ENCODE results near the gene EPHA4. TPM values are rescaled to one million over a fixed set of nuclear protein-coding genes. Genes with fewer than 3 reads are reported as not detected.
"Not testable (repeated sequence)": the region's sequence is repeated elsewhere in the genome, so short reads cannot be mapped to it uniquely, and the experiment has no call there.

Gene EPHA4
- total RNA-seq, 4 donors from 2014 or later: 10.2 to 42.2 (median 20.6) TPM

GRCh38 chr2:221517146-221517695 lies 54.9 kb downstream of the EPHA4 start:
- Histone ChIP-seq H3K27me3 (no peaks in the 10 kb centered on the region), H3K4me3 (no peak overlapping the region), H3K9me3 (no peaks in the 10 kb centered on the region), H3K27ac (peak overlapping the region in 1 of 4 donors; percentile 26), H3K36me3 (no peaks in the 10 kb centered on the region), H3K4me1 (peaks cover 0 to 12% (median 0%) of the 10 kb centered on the region in 4 donors)
- TF ChIP-seq POLR2A (IDR thresholded peaks at IDR 0.05): no peak
- TF ChIP-seq EP300 (IDR thresholded peaks at IDR 0.05): no peak
- no peak for TF ChIP-seq CTCF (IDR thresholded peaks at IDR 0.05)
- WGBS, 2 donors: 74 to 76% methylated on average over 4 of the region's 4 CpGs
- DNase-seq (ENCODE audit: low spot score in 2 of 2): no peak

- peaks cover 0 to 12% (median 0%) of the 10 kb centered on the region in 4 donors for H3K4me1 ChIP-seq
- no peaks in the 10 kb centered on the region for H3K36me3 ChIP-seq
- no peaks in the 10 kb centered on the region for H3K9me3 ChIP-seq
- no peak overlapping the region for H3K4me3 ChIP-seq
- H3K27ac ChIP-seq: no peak overlapping the region
- no peaks in the 10 kb centered on the region for H3K27me3 ChIP-seq
- no peak for DNase-seq (ENCODE audit: low spot score in 2 of 2)
- TF ChIP-seq POLR2A (IDR thresholded peaks at IDR 0.05) (no peak), EP300 (IDR thresholded peaks at IDR 0.05) (no peak), CTCF (IDR thresholded peaks at IDR 0.05) (no peak)
- 72 to 77% methylated on average over 1 of the region's 1 CpG for WGBS, 2 donors
These were observed 56.2 kb downstream of the EPHA4 start for GRCh38 chr2:221515864-221516263.

GRCh38 chr2:221514305-221515040 lies 57.6 kb downstream of the EPHA4 start:
- DNase-seq (ENCODE audit: low spot score in 2 of 2): peak in 1 of 2 donors; percentile 9
- no peak overlapping the region for H3K4me3 ChIP-seq
- WGBS, 2 donors: 56 to 71% methylated on average over 5 of the region's 5 CpGs

GRCh38 chr2:221513232-221513631 lies 58.9 kb downstream of the EPHA4 start:
- 72 to 77% methylated on average over 5 of the region's 5 CpGs for WGBS, 2 donors
- no peaks in the 10 kb centered on the region for H3K9me3 ChIP-seq
- no peaks in the 10 kb centered on the region for H3K36me3 ChIP-seq
- H3K27ac ChIP-seq: no peak overlapping the region
- TF ChIP-seq CTCF (IDR thresholded peaks at IDR 0.05): no peak
- TF ChIP-seq EP300 (IDR thresholded peaks at IDR 0.05): no peak
- TF ChIP-seq POLR2A (IDR thresholded peaks at IDR 0.05): no peak
- no peak overlapping the region for H3K4me3 ChIP-seq
- no peaks in the 10 kb centered on the region for H3K27me3 ChIP-seq
- H3K4me1 ChIP-seq: peaks cover 0 to 9% (median 0%) of the 10 kb centered on the region in 4 donors
- no peak for DNase-seq (ENCODE audit: low spot score in 2 of 2)

More at GRCh38 chr2:221514305-221515040, 57.6 kb downstream of the EPHA4 start:
- H3K36me3 ChIP-seq: no peaks in the 10 kb centered on the region
- H3K27ac ChIP-seq: no peak overlapping the region
- TF ChIP-seq EP300 (IDR thresholded peaks at IDR 0.05) (no peak), POLR2A (IDR thresholded peaks at IDR 0.05) (no peak), CTCF (IDR thresholded peaks at IDR 0.05) (no peak)
- peaks cover 0 to 12% (median 0%) of the 10 kb centered on the region in 4 donors for H3K4me1 ChIP-seq
- no peaks in the 10 kb centered on the region for H3K9me3 ChIP-seq
- no peaks in the 10 kb centered on the region for H3K27me3 ChIP-seq

GRCh38 chr2:221511325-221511724 lies 60.8 kb downstream of the EPHA4 start:
- not testable (repeated sequence) for H3K36me3 ChIP-seq; H3K4me1 ChIP-seq; H3K27me3 ChIP-seq; DNase-seq (ENCODE audit: low spot score in 2 of 2); H3K4me3 ChIP-seq; H3K9me3 ChIP-seq; H3K27ac ChIP-seq
- 86 to 88% methylated on average over 5 of the region's 5 CpGs for WGBS, 2 donors
